Measurements from ENCODE around the gene SLC25A48. TPM values are rescaled to one million over a fixed set of nuclear protein-coding genes. Genes with fewer than 3 reads are reported as not detected.

SLC25A48 gene
- total RNA-seq, 5 donors from 2014 or later (not counting 1 experiment from before 2014, with no cell fraction given), result not detected

DNA sequence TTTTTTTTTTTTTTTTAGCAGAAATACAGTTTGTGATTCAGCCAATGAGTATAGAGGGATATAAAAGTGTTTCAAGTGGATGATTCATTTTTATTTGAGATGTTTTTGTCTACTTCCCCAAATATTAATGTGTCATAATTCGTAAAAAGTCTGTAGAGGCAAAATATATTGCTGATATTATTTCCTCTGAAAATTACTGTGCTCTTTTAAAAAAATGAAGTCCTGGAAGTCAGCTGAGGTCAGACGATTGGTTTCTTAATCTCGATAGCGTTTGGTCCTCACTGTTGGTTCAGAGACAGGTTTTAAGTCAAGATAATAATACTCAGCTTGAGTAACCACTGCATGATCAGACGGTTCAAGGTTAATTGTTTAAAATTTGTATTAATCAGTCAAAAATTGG is 41.7 kb downstream of the SLC25A48 start:
- Mint-ChIP-seq H3K27ac (no peak overlapping the region), H3K4me1 (no peaks in the 10 kb centered on the region), H3K36me3 (no peaks in the 10 kb centered on the region), H3K27me3 (peaks cover 24 to 28% of the 10 kb centered on the region in 2 donors), H3K4me3 (no peak overlapping the region), H3K9me3 (no peaks in the 10 kb centered on the region)
- H3K27me3 ChIP-seq (replicated peaks in 1 of 2; ENCODE audit: control insufficient read depth in 2 of 2, extremely low read depth in 1 of 2, insufficient read depth in 2 of 2, low read length in 1 of 2), result peaks cover 2 to 30% of the 10 kb centered on the region in 2 experiments
- no peaks in the 10 kb centered on the region for H3K9me3 ChIP-seq
- H3K4me3 ChIP-seq (ENCODE audit: control insufficient read depth in 1 of 2, extremely low read depth in 1 of 2, low read length in 1 of 2), result no peak overlapping the region
- no peak for ATAC-seq (replicated peaks in 1 of 4)
- ChIA-PET POLR2A (no interaction called here), CTCF (interaction anchor here (0.6 to 1.0 kb wide), 2 partner anchors 12 kb away, joined by 3 read pairs; no protein-coding TSS in a partner anchor)
- DNase-seq, result no peak
- WGBS (ENCODE audit: insufficient coverage), result 63% methylated on average over 4 of the region's 5 CpGs
- no peaks in the 10 kb centered on the region for H3K4me1 ChIP-seq (ENCODE audit: control insufficient read depth in 1 of 2, extremely low read depth in 1 of 2, insufficient read depth in 2 of 2, low read length in 2 of 2)
- no peaks in the 10 kb centered on the region for H3K36me3 ChIP-seq (ENCODE audit: control insufficient read depth in 2 of 2, extremely low read depth in 1 of 2, insufficient read depth in 1 of 2, low read length in 1 of 2)
- H3K27ac ChIP-seq (ENCODE audit: low read length), result no peak overlapping the region

DNA sequence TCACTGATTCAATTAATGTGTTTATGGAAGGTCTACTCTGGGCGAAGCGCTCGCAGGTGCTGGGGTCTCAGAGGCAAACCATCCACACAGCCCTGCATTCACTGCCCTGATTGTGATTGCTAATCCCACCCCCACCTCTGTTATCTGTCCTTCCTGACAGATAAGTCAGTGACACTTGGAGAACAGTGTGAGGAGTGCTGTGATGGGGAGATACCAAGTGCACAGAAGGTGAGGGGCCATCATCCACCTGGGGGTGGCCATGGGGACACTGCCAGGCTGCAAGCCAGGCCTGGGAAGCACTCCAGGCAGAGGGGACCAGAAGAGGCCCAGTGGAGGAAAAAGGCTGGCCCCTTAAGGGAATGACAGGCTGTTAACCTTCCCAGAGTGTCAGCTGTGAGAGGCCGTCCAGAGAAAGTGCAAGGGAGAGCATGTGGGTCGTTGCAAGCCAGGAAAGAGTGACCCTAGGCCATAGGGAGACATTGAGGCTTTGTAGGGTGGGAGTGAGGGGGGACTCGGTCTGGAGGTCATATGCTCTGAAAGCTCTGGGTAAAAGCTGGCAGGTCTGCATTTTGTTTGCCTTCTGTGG is 43.2 kb downstream of the SLC25A48 start:
- Mint-ChIP-seq H3K4me1 (no peaks in the 10 kb centered on the region), H3K4me3 (no peak overlapping the region), H3K27ac (no peak overlapping the region), H3K36me3 (no peaks in the 10 kb centered on the region), H3K9me3 (no peaks in the 10 kb centered on the region), H3K27me3 (peaks cover 30 to 31% of the 10 kb centered on the region in 2 donors)
- POLR2A ChIA-PET, result no interaction called here
- Histone ChIP-seq H3K4me3 (ENCODE audit: control insufficient read depth in 1 of 2, extremely low read depth in 1 of 2, low read length in 1 of 2) (no peak overlapping the region), H3K9me3 (no peaks in the 10 kb centered on the region), H3K4me1 (ENCODE audit: control insufficient read depth in 1 of 2, extremely low read depth in 1 of 2, insufficient read depth in 2 of 2, low read length in 2 of 2) (no peaks in the 10 kb centered on the region), H3K27me3 (replicated peaks in 1 of 2; ENCODE audit: control insufficient read depth in 2 of 2, extremely low read depth in 1 of 2, insufficient read depth in 2 of 2, low read length in 1 of 2) (peaks cover 2 to 31% of the 10 kb centered on the region in 2 experiments), H3K36me3 (ENCODE audit: control insufficient read depth in 2 of 2, extremely low read depth in 1 of 2, insufficient read depth in 1 of 2, low read length in 1 of 2) (no peaks in the 10 kb centered on the region), H3K27ac (ENCODE audit: low read length) (no peak overlapping the region)
- DNase-seq (no peak), ATAC-seq (replicated peaks in 1 of 4) (no peak)
- 35% methylated on average over 3 of the region's 6 CpGs for WGBS (ENCODE audit: insufficient coverage)
- CTCF ChIA-PET, result no interaction called here

DNA sequence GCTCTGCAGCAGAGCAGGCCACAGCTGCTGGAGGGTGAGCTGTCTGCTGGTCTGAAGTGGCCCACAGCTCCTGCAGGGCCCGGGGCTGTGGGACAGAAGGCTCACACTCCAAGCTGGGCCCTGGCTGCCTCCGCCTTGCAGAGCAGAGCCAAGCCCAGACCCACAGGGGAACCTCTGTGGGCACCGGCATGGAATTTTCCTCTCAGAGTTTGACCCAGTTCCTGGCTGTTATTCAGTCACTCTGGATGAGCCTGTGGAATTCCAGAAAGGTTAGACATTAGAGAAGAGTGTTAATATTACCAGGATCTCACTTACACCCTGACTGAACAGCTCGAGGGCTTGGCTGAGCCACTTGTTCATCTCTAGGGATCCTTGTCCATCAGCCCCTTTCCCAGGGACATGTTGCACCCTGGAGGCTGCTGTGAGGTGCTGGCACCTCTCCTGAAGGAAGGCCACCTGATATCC is 43.7 kb downstream of the SLC25A48 start:
- H3K27me3 Mint-ChIP-seq, result peaks cover 29 to 35% of the 10 kb centered on the region in 2 donors

GRCh38 chr5:135879591-135879990 is 45.1 kb downstream of the SLC25A48 start:
- Histone ChIP-seq H3K4me1 (ENCODE audit: control insufficient read depth in 1 of 2, extremely low read depth in 1 of 2, insufficient read depth in 2 of 2, low read length in 2 of 2) (no peaks in the 10 kb centered on the region), H3K27me3 (replicated peaks in 1 of 2; ENCODE audit: control insufficient read depth in 2 of 2, extremely low read depth in 1 of 2, insufficient read depth in 2 of 2, low read length in 1 of 2) (peaks cover under 1 to 38% of the 10 kb centered on the region in 2 experiments), H3K4me3 (ENCODE audit: control insufficient read depth in 1 of 2, extremely low read depth in 1 of 2, low read length in 1 of 2) (no peak overlapping the region), H3K9me3 (no peaks in the 10 kb centered on the region), H3K27ac (ENCODE audit: low read length) (no peak overlapping the region), H3K36me3 (ENCODE audit: control insufficient read depth in 2 of 2, extremely low read depth in 1 of 2, insufficient read depth in 1 of 2, low read length in 1 of 2) (no peaks in the 10 kb centered on the region)
- Mint-ChIP-seq H3K9me3 (no peaks in the 10 kb centered on the region), H3K27ac (no peak overlapping the region), H3K36me3 (no peaks in the 10 kb centered on the region), H3K4me1 (no peaks in the 10 kb centered on the region), H3K4me3 (no peak overlapping the region), H3K27me3 (peaks cover 26 to 39% of the 10 kb centered on the region in 2 donors)
- ATAC-seq (replicated peaks in 1 of 4) (no peak), DNase-seq (no peak)
- POLR2A ChIA-PET, result no interaction called here
- CTCF ChIA-PET, result no interaction called here
- WGBS (ENCODE audit: insufficient coverage), result 84% methylated on average over 3 of the region's 3 CpGs

More for the DNA sequence above, 43.7 kb downstream of the SLC25A48 start:
- peaks cover 2 to 30% of the 10 kb centered on the region in 2 experiments for H3K27me3 ChIP-seq (replicated peaks in 1 of 2; ENCODE audit: control insufficient read depth in 2 of 2, extremely low read depth in 1 of 2, insufficient read depth in 2 of 2, low read length in 1 of 2)
- H3K9me3 ChIP-seq, result no peaks in the 10 kb centered on the region
- Mint-ChIP-seq H3K27ac (no peak overlapping the region), H3K9me3 (no peaks in the 10 kb centered on the region), H3K36me3 (no peaks in the 10 kb centered on the region), H3K4me1 (no peaks in the 10 kb centered on the region), H3K4me3 (no peak overlapping the region)
- no peak overlapping the region for H3K4me3 ChIP-seq (ENCODE audit: control insufficient read depth in 1 of 2, extremely low read depth in 1 of 2, low read length in 1 of 2)
- ATAC-seq (replicated peaks in 1 of 4) (no peak), DNase-seq (no peak)
- no peaks in the 10 kb centered on the region for H3K4me1 ChIP-seq (ENCODE audit: control insufficient read depth in 1 of 2, extremely low read depth in 1 of 2, insufficient read depth in 2 of 2, low read length in 2 of 2)
- H3K27ac ChIP-seq (ENCODE audit: low read length), result no peak overlapping the region
- WGBS (ENCODE audit: insufficient coverage), result 73% methylated on average over 3 of the region's 4 CpGs
- CTCF ChIA-PET, result no interaction called here
- POLR2A ChIA-PET, result no interaction called here
- no peaks in the 10 kb centered on the region for H3K36me3 ChIP-seq (ENCODE audit: control insufficient read depth in 2 of 2, extremely low read depth in 1 of 2, insufficient read depth in 1 of 2, low read length in 1 of 2)

DNA sequence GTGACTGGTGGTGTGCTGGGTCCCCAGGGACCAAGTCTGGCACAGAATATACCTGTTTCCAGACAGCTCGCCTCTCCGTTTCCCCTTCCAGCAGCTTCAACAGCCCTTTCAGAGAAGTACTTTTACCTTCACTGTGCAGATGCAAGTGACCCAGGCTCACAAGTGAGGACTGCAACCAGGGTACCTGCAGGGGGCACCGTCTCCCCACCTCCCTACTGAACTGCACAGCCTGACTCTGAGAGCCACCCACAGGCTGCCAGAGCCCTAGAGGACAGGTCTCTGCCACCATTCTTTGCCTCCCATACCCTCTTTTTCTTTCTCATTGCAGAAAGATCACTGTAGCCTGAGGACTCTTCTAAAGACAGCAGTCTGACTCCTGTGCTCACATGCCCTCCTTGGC is 45.8 kb downstream of the SLC25A48 start:
- Mint-ChIP-seq H3K36me3 (no peaks in the 10 kb centered on the region), H3K4me1 (no peaks in the 10 kb centered on the region), H3K9me3 (no peaks in the 10 kb centered on the region), H3K27me3 (peaks cover 25 to 44% of the 10 kb centered on the region in 2 donors), H3K4me3 (no peak overlapping the region), H3K27ac (no peak overlapping the region)
- Histone ChIP-seq H3K4me3 (ENCODE audit: control insufficient read depth in 1 of 2, extremely low read depth in 1 of 2, low read length in 1 of 2) (no peak overlapping the region), H3K36me3 (ENCODE audit: control insufficient read depth in 2 of 2, extremely low read depth in 1 of 2, insufficient read depth in 1 of 2, low read length in 1 of 2) (no peaks in the 10 kb centered on the region), H3K27me3 (replicated peaks in 1 of 2; ENCODE audit: control insufficient read depth in 2 of 2, extremely low read depth in 1 of 2, insufficient read depth in 2 of 2, low read length in 1 of 2) (peaks cover 0 to 41% of the 10 kb centered on the region in 2 experiments), H3K27ac (ENCODE audit: low read length) (no peak overlapping the region), H3K4me1 (ENCODE audit: control insufficient read depth in 1 of 2, extremely low read depth in 1 of 2, insufficient read depth in 2 of 2, low read length in 2 of 2) (no peaks in the 10 kb centered on the region), H3K9me3 (no peaks in the 10 kb centered on the region)
- ChIA-PET CTCF (no interaction called here), POLR2A (no interaction called here)
- DNase-seq (no peak), ATAC-seq (replicated peaks in 1 of 4) (no peak)
- 71% methylated on average over 3 of the region's 3 CpGs for WGBS (ENCODE audit: insufficient coverage)

- ChIA-PET CTCF (no interaction called here), POLR2A (no interaction called here)
- 88% methylated on average over 6 of the region's 7 CpGs for WGBS (ENCODE audit: insufficient coverage)
These were observed 46.3 kb downstream of the SLC25A48 start for GRCh38 chr5:135880801-135881200.

More at GRCh38 chr5:135880801-135881200, 46.3 kb downstream of the SLC25A48 start:
- no peak overlapping the region for H3K4me3 Mint-ChIP-seq
- no peaks in the 10 kb centered on the region for H3K4me1 ChIP-seq (ENCODE audit: control insufficient read depth in 1 of 2, extremely low read depth in 1 of 2, insufficient read depth in 2 of 2, low read length in 2 of 2)
- no peaks in the 10 kb centered on the region for H3K9me3 Mint-ChIP-seq
- no peaks in the 10 kb centered on the region for H3K4me1 Mint-ChIP-seq
- H3K27me3 ChIP-seq (replicated peaks in 1 of 2; ENCODE audit: control insufficient read depth in 2 of 2, extremely low read depth in 1 of 2, insufficient read depth in 2 of 2, low read length in 1 of 2), result peaks cover 0 to 43% of the 10 kb centered on the region in 2 experiments
- H3K27ac Mint-ChIP-seq, result no peak overlapping the region
- H3K9me3 ChIP-seq, result no peaks in the 10 kb centered on the region
- no peak overlapping the region for H3K4me3 ChIP-seq (ENCODE audit: control insufficient read depth in 1 of 2, extremely low read depth in 1 of 2, low read length in 1 of 2)
- no peak for DNase-seq
- no peak overlapping the region for H3K27ac ChIP-seq (ENCODE audit: low read length)
- H3K36me3 ChIP-seq (ENCODE audit: control insufficient read depth in 2 of 2, extremely low read depth in 1 of 2, insufficient read depth in 1 of 2, low read length in 1 of 2), result no peaks in the 10 kb centered on the region
- peaks cover 28 to 46% of the 10 kb centered on the region in 2 donors for H3K27me3 Mint-ChIP-seq
- H3K36me3 Mint-ChIP-seq, result no peaks in the 10 kb centered on the region
- no peak for ATAC-seq (replicated peaks in 1 of 4)

Measured in T-cell (primary cell).